ENCODE data around the gene SEPTIN10.
"Not testable (repeated sequence)": the region's sequence is repeated elsewhere in the genome, so short reads cannot be mapped to it uniquely, and the experiment has no call there.

SEPTIN10 gene

GRCh38 chr2:109633284-109633961 lies 19.7 kb upstream of the SEPTIN10 start:
- DNase-seq, result no peak

GRCh38 chr2:109632158-109632789 lies 18.5 kb upstream of the SEPTIN10 start:
- DNase-seq, result no peak

DNA sequence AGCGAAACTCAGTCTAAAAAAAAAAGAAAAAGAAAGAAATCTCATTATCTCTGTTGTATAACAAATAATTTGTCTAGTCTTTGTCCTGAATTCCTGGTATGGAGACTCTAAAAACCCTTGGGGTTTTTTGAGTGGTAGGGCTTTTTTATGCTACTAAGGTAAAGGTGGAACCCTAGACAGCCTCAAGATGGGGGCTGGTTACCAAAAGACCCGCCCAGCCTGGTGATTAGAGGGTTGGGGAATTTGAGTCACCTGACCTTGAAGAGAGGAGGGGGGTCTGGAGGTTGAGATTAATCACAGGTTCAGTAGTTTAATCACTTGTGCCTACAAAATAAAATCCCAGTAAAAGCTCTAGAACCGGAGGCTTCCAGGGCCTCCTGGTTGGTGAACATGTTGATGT lies 18.0 kb upstream of the SEPTIN10 start:
- no peak for DNase-seq

DNA sequence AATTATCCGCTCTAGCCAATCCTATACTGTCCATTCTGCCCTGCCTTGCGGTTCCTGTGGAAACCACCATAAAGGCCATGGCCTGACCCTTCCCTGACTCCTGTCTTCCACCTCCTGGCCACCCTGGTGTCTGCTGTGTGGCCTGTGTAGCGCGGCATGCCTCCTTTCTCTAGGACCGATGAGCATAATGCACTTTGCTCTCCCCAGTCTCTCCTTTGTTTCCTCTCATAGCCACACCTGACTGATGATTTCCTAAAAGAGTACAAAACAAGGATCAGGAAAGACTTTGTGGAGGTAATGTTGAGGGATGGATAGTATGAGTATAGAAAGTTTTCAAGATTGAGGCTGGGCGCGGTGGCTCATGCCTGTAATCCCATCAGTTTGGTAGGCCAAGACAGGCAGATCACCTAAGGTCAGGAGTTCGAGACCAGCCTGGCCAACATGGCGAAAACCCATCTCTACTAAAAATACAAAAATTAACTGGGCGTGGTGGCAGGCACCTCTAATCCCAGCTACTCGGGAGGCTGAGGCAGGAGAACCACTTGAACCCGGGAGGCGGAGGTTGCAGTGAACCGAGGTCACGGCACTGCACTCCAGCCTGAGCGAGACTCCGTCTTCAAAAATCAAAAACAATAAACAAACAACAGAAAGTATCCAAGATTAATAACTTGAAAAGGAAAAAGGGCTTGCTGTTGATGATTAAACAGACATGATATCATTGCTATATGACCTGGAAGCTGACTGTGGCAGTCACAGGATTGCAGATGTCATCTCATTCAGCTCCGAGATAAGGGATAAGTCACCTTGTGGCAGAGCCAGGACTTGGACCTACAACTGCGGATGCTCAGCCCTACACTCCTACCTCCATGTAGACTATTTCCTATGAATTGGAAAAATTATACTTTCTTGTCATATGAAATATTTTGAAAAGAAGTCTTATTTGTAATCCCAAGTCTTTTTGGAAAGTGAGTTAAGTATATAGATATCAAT lies 17.0 kb upstream of the SEPTIN10 start:
- DNase-seq, result no peak

- peak in 1 of 2 donors; percentile 29 for DNase-seq
Observed at GRCh38 chr2:109629867-109630266, 16.1 kb upstream of the SEPTIN10 start.

- DNase-seq, result not testable (repeated sequence)
Observed at GRCh38 chr2:109628321-109628720, 14.6 kb upstream of the SEPTIN10 start.

DNA sequence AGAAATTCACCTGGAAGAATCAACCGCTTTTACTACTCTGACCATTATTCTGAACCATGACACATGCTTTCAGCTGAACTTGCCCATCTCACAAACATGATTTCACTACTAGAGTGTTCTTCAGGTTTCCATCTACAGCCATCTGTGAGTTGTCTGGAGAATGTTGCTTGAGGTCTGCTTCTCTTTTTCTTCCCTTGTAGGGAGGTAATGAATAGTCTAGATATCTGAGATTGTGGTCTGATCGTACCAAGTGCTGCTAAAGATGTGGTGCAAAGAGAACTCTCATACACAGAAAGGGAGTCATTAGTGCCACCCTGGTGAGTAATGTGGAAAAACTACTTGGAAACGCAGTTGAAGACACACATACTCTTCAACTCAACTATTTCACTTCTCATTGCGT lies 10.6 kb upstream of the SEPTIN10 start:
- DNase-seq, result no peak

- DNase-seq, result no peak
Observed at GRCh38 chr2:109623923-109624322, 10.2 kb upstream of the SEPTIN10 start.

GRCh38 chr2:109623297-109623696 lies 9.5 kb upstream of the SEPTIN10 start:
- no peak for DNase-seq

DNA sequence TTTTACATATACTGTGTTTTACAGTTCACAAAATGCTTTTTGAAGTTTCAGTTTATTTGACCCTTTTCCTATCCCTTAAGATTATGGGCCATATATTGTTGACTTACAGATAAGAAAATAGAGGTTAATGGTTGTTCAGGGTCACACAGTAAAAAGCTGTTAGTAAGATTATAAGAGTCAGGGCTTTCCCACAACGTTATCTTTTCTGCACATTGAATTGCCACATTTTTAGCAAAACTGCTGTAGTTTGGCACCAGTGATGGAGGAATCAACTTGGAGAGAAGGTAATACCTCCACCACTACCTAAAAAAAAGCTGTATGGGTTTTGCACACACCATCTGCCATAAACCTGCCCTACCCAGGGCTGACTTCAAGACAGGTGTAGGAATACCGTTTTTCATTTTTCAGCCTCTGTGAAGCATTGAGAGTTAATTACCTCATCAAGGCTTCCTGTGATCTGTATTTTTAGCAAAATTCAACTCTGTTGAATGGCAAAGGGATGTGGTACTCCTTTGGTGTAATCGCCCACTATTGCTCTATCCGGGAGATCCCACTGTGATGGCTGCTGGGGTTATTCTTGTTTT lies 5.4 kb upstream of the SEPTIN10 start:
- no peak for DNase-seq

DNA sequence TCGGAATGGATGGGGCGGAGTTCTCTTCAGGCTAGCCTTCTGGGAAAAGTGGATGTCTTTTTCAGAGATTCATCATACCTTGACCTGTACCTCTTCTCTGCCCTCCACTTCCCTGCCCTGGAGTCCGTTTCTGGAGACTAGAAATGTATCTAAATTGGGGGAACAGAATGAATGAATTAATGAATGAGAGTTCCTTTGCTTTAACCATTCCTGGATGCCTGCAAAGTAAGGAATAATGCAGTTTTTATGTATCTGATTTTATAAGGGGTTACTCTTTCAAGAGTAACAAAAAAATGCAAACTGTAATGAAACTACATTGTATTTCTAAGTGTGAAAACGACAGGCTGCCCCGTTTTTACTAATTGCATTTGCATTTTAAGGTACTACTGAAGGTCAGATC lies 2.4 kb upstream of the SEPTIN10 start:
- DNase-seq, result no peak

DNA sequence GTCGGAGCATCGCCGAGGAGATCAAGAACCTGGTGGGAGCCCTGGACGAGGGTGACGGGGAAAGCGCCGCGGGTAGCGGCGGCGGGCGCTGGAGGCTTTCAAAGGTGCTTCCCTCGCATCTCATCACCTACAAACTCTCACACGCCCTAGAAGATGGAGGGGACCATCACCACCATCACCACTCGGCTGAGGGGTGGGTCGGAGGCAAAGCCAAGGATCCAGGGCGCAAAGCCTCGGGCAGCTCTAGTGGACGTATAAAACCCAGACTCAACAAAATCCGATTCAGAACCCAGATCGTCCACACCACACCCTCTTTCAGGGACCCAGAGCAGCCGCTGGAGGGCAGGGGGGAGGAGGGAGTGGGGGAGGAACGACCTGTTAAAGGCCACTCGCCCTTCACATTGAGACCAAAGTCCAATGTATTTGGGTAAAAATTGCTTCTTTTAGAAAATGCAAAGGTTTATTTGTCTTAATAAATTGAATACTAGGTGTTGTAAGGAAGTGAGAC lies 1.9 kb upstream of the SEPTIN10 start:
- DNase-seq, result no peak

DNA sequence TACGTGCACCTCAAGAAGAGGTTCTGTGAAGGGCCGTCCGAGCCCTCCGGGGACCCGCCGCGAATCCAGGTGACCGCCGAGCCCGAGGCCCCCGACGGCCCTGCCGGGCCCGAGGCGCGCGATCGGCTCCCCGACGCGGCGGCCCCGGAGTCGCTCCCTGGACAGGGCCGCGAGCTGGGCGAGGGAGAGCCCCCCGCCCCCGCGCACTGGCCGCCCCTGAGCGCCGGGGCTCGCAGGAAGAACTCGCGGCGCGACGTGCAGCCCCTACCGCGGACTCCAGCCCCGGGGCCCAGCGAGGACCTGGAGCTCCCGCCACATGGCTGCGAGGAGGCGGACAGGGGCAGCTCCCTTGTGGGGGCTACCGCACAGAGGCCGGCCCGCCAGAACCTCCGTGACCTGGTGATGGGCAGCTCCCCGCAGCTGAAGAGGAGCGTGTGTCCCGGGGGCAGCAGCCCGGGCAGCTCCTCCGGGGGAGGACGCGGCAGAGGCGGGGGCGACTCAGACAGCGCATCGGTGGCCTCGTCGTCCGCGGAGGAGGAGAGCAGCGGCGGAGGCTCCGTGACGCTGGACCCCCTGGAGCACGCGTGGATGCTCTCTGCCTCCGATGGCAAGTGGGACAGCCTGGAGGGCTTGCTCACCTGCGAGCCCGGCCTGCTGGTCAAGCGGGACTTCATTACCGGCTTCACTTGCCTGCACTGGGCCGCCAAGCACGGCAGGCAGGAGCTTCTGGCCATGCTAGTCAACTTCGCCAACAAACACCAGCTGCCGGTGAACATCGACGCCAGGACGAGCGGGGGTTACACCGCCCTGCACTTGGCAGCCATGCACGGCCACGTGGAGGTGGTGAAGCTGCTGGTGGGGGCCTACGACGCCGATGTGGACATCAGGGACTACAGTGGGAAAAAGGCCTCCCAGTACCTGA lies 1.2 kb upstream of the SEPTIN10 start:
- peak in 1 of 2 donors; percentile 17 for DNase-seq

GRCh38 chr2:109613081-109613921 lies 465 bp downstream of the SEPTIN10 start:
- peak; percentile 37 to 54 for DNase-seq

DNA sequence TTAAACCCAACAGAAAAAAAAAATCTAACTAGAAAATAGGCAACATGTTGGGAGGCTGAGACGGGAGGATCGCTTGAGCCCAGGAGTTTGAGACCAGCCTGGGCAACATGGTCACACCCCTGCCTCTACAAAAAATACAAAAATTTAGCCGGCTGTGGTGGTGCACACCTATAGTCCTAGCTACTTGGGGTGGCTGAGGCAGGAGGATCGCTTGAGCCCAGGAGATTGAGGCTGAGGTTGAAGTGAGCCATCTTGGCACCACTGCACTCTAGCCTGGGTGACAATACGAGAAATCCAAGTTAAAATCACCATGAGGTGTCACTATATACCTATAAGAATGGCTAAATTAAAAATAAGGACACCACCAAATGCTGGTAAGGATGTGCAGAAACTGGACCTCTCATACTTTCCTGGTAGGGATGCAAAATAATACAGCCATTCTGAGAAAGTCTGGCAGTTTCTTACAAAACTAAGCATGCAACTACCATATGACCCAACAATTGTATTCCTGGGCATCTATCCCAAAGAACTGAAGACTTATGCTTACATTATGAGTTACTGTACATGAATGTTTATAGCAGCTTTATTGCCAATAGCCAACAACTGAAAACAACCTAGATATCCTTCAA lies 2.2 kb downstream of the SEPTIN10 start:
- DNase-seq, result peak in 1 of 2 donors; percentile 13

DNA sequence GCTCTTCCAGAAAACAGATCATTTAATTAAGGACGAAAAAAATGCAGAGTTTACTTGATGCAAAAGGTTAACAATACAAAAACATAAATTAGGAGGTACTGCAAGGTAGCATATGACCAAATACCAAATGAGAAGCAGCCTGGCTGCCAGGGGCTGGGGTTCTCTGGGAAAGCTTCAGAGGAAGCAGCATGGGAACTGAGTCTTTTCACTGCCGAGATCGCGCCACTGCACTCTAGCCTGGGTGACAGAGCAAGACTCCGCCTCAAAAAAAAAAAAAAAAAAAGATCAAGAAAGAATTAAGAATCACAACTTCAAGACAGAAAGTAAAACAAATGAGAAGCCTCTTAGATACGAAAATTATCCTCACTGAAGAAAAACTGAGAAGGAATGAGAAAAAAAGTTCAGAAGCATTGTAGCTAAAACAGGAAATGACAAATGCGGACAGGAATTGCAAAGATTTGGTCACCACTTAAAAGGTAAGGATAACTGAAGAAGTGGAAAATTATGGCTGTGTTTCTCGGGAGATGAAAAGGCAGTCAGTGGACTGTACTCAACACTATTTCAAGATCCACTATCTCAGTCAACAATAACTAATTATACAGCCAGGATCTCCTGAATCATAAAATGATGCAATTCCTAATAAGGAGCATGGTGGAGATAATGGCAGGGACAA lies 4.3 kb downstream of the SEPTIN10 start:
- DNase-seq, result peak in 1 of 2 donors; percentile 5

DNA sequence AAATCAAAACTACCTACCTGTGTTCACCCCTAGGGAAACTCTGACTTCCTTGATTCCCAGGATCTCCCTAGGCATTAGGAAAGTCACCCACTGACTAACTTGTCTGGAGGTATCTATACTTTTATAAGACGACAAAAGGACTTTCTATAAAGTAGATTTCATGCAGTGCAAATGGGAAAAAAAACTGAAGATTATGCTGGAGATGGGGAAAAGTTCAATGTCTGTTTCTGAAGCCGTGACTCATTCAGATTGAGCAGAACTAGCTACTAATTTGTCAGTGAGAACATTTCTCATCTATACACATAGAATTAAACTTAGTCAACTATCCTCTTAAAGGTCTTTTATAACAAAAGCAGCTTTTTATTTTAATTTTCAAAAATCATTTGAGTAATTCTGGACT lies 6.0 kb downstream of the SEPTIN10 start:
- no peak for DNase-seq

DNA sequence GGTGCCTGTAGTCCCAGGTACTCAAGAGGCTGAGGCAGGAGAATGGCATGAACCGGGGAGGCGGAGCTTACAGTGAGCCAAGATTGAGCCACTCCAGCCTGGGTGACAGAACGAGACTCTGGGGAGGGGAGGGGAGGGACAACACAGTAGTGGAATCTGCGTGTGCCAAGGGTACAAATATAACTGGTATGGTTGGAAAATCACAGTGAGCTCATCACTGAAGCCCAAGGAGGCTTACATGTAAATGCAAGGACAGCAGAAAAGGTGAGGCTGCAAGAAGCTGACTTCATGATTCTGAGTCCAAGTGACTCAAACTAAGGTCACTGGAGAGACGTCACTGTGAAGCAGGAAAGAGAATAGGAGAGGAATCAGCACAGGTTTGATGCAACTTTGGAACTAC lies 9.2 kb downstream of the SEPTIN10 start:
- no peak for DNase-seq

GRCh38 chr2:109602617-109603188 lies 11.1 kb downstream of the SEPTIN10 start:
- no peak for DNase-seq

Data from inflammatory macrophage (primary cell).